Measurements from ENCODE around the gene PPM1K. TPM values are rescaled to one million over a fixed set of nuclear protein-coding genes. Genes with fewer than 3 reads are reported as not detected.
A peak's percentile ranks its signal among the peaks of the same experiment; 100 is the strongest.

Gene PPM1K
- total RNA-seq, 1 experiment from 2014 or later: 117 TPM

DNA sequence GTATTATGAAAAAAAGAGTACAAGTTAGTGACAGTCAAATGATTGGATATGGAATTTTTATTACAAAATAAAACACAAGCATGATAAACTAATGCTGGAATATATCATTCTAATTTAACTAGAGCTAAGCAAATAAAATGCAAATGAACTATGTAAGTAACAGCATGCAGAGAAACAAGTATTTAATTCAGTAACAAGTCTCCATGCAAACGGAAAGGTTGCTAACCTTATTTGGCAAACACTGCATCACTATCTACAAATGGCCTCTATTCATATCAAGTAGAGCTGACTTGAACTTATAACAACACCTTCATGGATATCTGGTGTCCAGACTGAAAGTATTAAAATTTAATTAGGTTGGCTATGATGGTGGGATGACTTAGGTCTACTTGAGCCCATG lies 15.4 kb downstream of the PPM1K start:
- H3K9ac ChIP-seq (ENCODE audit: low read length): no peak overlapping the region
- H3K9me2 ChIP-seq (replicated peaks; ENCODE audit: insufficient read depth, low read length): no peaks in the 10 kb centered on the region
- no peaks in the 10 kb centered on the region for H3K27me3 ChIP-seq (ENCODE audit: low read length)
- H3K36me3 ChIP-seq (ENCODE audit: insufficient read depth, low read length): peaks cover 88% of the 10 kb centered on the region
- H2AFZ ChIP-seq (ENCODE audit: low read length): no peak overlapping the region
- H3K4me2 ChIP-seq (ENCODE audit: low read depth, low read length, poor library complexity, severe bottlenecking): no peak overlapping the region
- peaks cover 43% of the 10 kb centered on the region for H3K79me2 ChIP-seq (ENCODE audit: low read length)
- no peaks in the 10 kb centered on the region for H4K20me1 ChIP-seq (ENCODE audit: insufficient read depth, low read depth, low read length)
- H3K4me3 ChIP-seq (ENCODE audit: low read length): no peak overlapping the region
- DNase-seq: no peak
- H3K4me1 ChIP-seq (ENCODE audit: low read length): peaks cover 9% of the 10 kb centered on the region
- H3K27ac ChIP-seq (ENCODE audit: low read length): no peak overlapping the region
- no peaks in the 10 kb centered on the region for H3K9me3 ChIP-seq (ENCODE audit: low read length)

GRCh38 chr4:88264336-88264735 lies 20.0 kb downstream of the PPM1K start:
- Histone ChIP-seq H3K4me2 (ENCODE audit: low read depth, low read length, poor library complexity, severe bottlenecking) (no peak overlapping the region), H3K36me3 (ENCODE audit: insufficient read depth, low read length) (peaks cover 72% of the 10 kb centered on the region), H2AFZ (ENCODE audit: low read length) (no peak overlapping the region), H3K27me3 (ENCODE audit: low read length) (no peaks in the 10 kb centered on the region), H3K79me2 (ENCODE audit: low read length) (peaks cover under 1% of the 10 kb centered on the region; the same call in 1 of the 2 replicates), H3K4me1 (ENCODE audit: low read length) (no peaks in the 10 kb centered on the region), H4K20me1 (ENCODE audit: insufficient read depth, low read depth, low read length) (peaks cover 4% of the 10 kb centered on the region; the same call in 1 of the 2 replicates), H3K9me3 (ENCODE audit: low read length) (no peaks in the 10 kb centered on the region), H3K9ac (ENCODE audit: low read length) (no peak overlapping the region), H3K4me3 (ENCODE audit: low read length) (no peak overlapping the region), H3K9me2 (replicated peaks; ENCODE audit: insufficient read depth, low read length) (no peaks in the 10 kb centered on the region), H3K27ac (ENCODE audit: low read length) (no peak overlapping the region)
- no peak for DNase-seq

GRCh38 chr4:88257726-88258125 lies 26.6 kb downstream of the PPM1K start:
- no peaks in the 10 kb centered on the region for H3K4me1 ChIP-seq (ENCODE audit: low read length)
- H3K9me3 ChIP-seq (ENCODE audit: low read length): no peaks in the 10 kb centered on the region
- H3K4me2 ChIP-seq (ENCODE audit: low read depth, low read length, poor library complexity, severe bottlenecking): no peak overlapping the region
- H3K27ac ChIP-seq (ENCODE audit: low read length): no peak overlapping the region
- no peak overlapping the region for H3K4me3 ChIP-seq (ENCODE audit: low read length)
- H3K9ac ChIP-seq (ENCODE audit: low read length): no peak overlapping the region
- H3K9me2 ChIP-seq (replicated peaks; ENCODE audit: insufficient read depth, low read length): no peaks in the 10 kb centered on the region
- H3K36me3 ChIP-seq (ENCODE audit: insufficient read depth, low read length): peaks cover 22% of the 10 kb centered on the region
- H2AFZ ChIP-seq (ENCODE audit: low read length): no peak overlapping the region
- no peaks in the 10 kb centered on the region for H3K27me3 ChIP-seq (ENCODE audit: low read length)
- peaks cover 4% of the 10 kb centered on the region; the same call in 1 of the 2 replicates for H4K20me1 ChIP-seq (ENCODE audit: insufficient read depth, low read depth, low read length)
- no peak for DNase-seq
- H3K79me2 ChIP-seq (ENCODE audit: low read length): no peaks in the 10 kb centered on the region

- no peak overlapping the region for H2AFZ ChIP-seq (ENCODE audit: low read length)
- H3K4me2 ChIP-seq (ENCODE audit: low read depth, low read length, poor library complexity, severe bottlenecking): no peak overlapping the region
- H3K4me3 ChIP-seq (ENCODE audit: low read length): no peak overlapping the region
- no peaks in the 10 kb centered on the region for H3K9me2 ChIP-seq (replicated peaks; ENCODE audit: insufficient read depth, low read length)
- no peaks in the 10 kb centered on the region for H3K27me3 ChIP-seq (ENCODE audit: low read length)
- H3K9ac ChIP-seq (ENCODE audit: low read length): no peak overlapping the region
- no peaks in the 10 kb centered on the region for H3K4me1 ChIP-seq (ENCODE audit: low read length)
- no peaks in the 10 kb centered on the region for H3K36me3 ChIP-seq (ENCODE audit: insufficient read depth, low read length)
- no peaks in the 10 kb centered on the region for H3K9me3 ChIP-seq (ENCODE audit: low read length)
- H3K79me2 ChIP-seq (ENCODE audit: low read length): no peaks in the 10 kb centered on the region
- 0 out of 2 replicates have a peak, but pooled peaks cover 4% of the 10 kb centered on the region for H4K20me1 ChIP-seq (ENCODE audit: insufficient read depth, low read depth, low read length)
- H3K27ac ChIP-seq (ENCODE audit: low read length): no peak overlapping the region
- DNase-seq: no peak
These were observed 29.2 kb downstream of the PPM1K start for GRCh38 chr4:88255111-88255510.

DNA sequence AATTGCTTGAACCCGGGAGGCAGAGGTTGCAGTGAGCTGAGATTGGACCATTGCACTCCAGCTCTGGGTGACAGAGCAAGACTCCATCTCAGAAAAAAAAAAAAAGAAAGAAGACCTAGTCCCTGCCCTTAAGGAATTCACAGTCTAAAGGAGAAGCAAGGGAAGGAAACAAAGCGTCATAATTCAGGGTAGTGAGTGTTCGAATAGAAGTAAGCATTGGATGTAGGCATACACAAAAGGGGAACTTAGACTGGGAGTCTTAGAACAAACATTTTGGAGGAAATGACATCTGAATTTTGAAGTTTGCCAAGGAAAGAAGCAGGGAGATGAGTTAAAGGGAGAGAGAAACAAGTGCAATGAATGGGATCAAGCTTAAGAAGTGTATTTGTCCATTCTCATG lies 32.4 kb downstream of the PPM1K start:
- H3K4me3 ChIP-seq (ENCODE audit: low read length): no peak overlapping the region

GRCh38 chr4:88247148-88247547 lies 37.2 kb downstream of the PPM1K start:
- H3K27ac ChIP-seq (ENCODE audit: low read length): no peak overlapping the region

More for the DNA sequence above, 32.4 kb downstream of the PPM1K start:
- no peak overlapping the region for H3K4me2 ChIP-seq (ENCODE audit: low read depth, low read length, poor library complexity, severe bottlenecking)
- H3K27me3 ChIP-seq (ENCODE audit: low read length): no peaks in the 10 kb centered on the region
- H3K36me3 ChIP-seq (ENCODE audit: insufficient read depth, low read length): no peaks in the 10 kb centered on the region
- no peaks in the 10 kb centered on the region for H3K4me1 ChIP-seq (ENCODE audit: low read length)
- no peaks in the 10 kb centered on the region for H3K9me3 ChIP-seq (ENCODE audit: low read length)
- H3K9me2 ChIP-seq (replicated peaks; ENCODE audit: insufficient read depth, low read length): no peaks in the 10 kb centered on the region
- H3K79me2 ChIP-seq (ENCODE audit: low read length): no peaks in the 10 kb centered on the region
- no peak overlapping the region for H3K9ac ChIP-seq (ENCODE audit: low read length)
- no peak overlapping the region for H2AFZ ChIP-seq (ENCODE audit: low read length)
- no peak for DNase-seq
- 0 out of 2 replicates have a peak, but pooled peaks cover 4% of the 10 kb centered on the region for H4K20me1 ChIP-seq (ENCODE audit: insufficient read depth, low read depth, low read length)
- H3K27ac ChIP-seq (ENCODE audit: low read length): no peak overlapping the region

GRCh38 chr4:88246600-88246999 lies 37.8 kb downstream of the PPM1K start:
- no peak for DNase-seq
- Histone ChIP-seq H3K9ac (ENCODE audit: low read length) (no peak overlapping the region), H3K36me3 (ENCODE audit: insufficient read depth, low read length) (no peaks in the 10 kb centered on the region), H2AFZ (ENCODE audit: low read length) (no peak overlapping the region), H3K27ac (ENCODE audit: low read length) (no peak overlapping the region), H3K4me1 (ENCODE audit: low read length) (peaks cover 4% of the 10 kb centered on the region), H3K9me3 (ENCODE audit: low read length) (no peaks in the 10 kb centered on the region), H3K27me3 (ENCODE audit: low read length) (no peaks in the 10 kb centered on the region), H4K20me1 (ENCODE audit: insufficient read depth, low read depth, low read length) (0 out of 2 replicates have a peak, but pooled peaks cover 4% of the 10 kb centered on the region), H3K4me3 (ENCODE audit: low read length) (no peak overlapping the region), H3K9me2 (replicated peaks; ENCODE audit: insufficient read depth, low read length) (no peaks in the 10 kb centered on the region), H3K79me2 (ENCODE audit: low read length) (no peaks in the 10 kb centered on the region), H3K4me2 (ENCODE audit: low read depth, low read length, poor library complexity, severe bottlenecking) (no peak overlapping the region)

More at GRCh38 chr4:88247148-88247547, 37.2 kb downstream of the PPM1K start:
- Histone ChIP-seq H4K20me1 (ENCODE audit: insufficient read depth, low read depth, low read length) (0 out of 2 replicates have a peak, but pooled peaks cover 4% of the 10 kb centered on the region), H3K9me2 (replicated peaks; ENCODE audit: insufficient read depth, low read length) (no peaks in the 10 kb centered on the region), H3K79me2 (ENCODE audit: low read length) (no peaks in the 10 kb centered on the region), H3K4me2 (ENCODE audit: low read depth, low read length, poor library complexity, severe bottlenecking) (no peak overlapping the region), H3K4me1 (ENCODE audit: low read length) (peaks cover 4% of the 10 kb centered on the region), H3K36me3 (ENCODE audit: insufficient read depth, low read length) (no peaks in the 10 kb centered on the region), H2AFZ (ENCODE audit: low read length) (no peak overlapping the region), H3K4me3 (ENCODE audit: low read length) (no peak overlapping the region), H3K9ac (ENCODE audit: low read length) (no peak overlapping the region), H3K9me3 (ENCODE audit: low read length) (no peaks in the 10 kb centered on the region), H3K27me3 (ENCODE audit: low read length) (no peaks in the 10 kb centered on the region)
- no peak for DNase-seq

GRCh38 chr4:88244816-88245579 lies 39.4 kb downstream of the PPM1K start:
- peak overlapping the region; percentile 15 for H3K4me2 ChIP-seq (ENCODE audit: low read depth, low read length, poor library complexity, severe bottlenecking)
- peak overlapping the region; percentile 36; the same call in 1 of the 2 replicates for H3K4me3 ChIP-seq (ENCODE audit: low read length)
- H3K9ac ChIP-seq (ENCODE audit: low read length): peak overlapping the region; percentile 35; the same call in 1 of the 2 replicates
- no peaks in the 10 kb centered on the region for H4K20me1 ChIP-seq (ENCODE audit: insufficient read depth, low read depth, low read length)
- peak overlapping the region; percentile 98 for H2AFZ ChIP-seq (ENCODE audit: low read length)
- no peaks in the 10 kb centered on the region for H3K9me3 ChIP-seq (ENCODE audit: low read length)
- no peaks in the 10 kb centered on the region for H3K79me2 ChIP-seq (ENCODE audit: low read length)
- peak; percentile 62 for DNase-seq
- H3K27me3 ChIP-seq (ENCODE audit: low read length): no peaks in the 10 kb centered on the region
- no peaks in the 10 kb centered on the region for H3K36me3 ChIP-seq (ENCODE audit: insufficient read depth, low read length)
- H3K4me1 ChIP-seq (ENCODE audit: low read length): peaks cover 4% of the 10 kb centered on the region
- no peaks in the 10 kb centered on the region for H3K9me2 ChIP-seq (replicated peaks; ENCODE audit: insufficient read depth, low read length)
- no peak overlapping the region for H3K27ac ChIP-seq (ENCODE audit: low read length)
